ENCODE results near the gene PIBF1.

The PIBF1 gene

DNA sequence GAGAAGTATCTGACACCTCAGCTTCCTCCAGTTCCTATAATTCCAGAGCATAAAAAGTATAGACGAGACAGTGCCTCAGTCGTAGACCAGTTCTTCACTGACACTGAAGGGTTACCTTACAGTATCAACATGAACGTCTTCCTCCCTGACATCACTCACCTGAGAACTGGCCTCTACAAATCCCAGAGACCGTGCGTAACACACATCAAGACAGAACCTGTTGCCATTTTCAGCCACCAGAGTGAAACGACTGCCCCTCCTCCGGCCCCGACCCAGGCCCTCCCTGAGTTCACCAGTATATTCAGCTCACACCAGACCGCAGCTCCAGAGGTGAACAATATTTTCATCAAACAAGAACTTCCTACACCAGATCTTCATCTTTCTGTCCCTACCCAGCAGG, 279.9 kb downstream of the PIBF1 start:
- no peak for DNase-seq

DNA sequence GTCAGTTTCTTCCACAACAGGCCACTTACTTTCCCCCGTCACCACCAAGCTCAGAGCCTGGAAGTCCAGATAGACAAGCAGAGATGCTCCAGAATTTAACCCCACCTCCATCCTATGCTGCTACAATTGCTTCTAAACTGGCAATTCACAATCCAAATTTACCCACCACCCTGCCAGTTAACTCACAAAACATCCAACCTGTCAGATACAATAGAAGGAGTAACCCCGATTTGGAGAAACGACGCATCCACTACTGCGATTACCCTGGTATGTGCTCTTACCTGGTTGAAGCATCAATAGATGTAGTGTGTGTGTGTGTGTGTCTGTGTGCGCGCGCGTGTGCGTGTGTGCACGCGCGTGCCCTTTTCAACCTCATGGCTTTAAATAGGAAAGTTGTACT, 280.5 kb downstream of the PIBF1 start:
- no peak for DNase-seq

DNA sequence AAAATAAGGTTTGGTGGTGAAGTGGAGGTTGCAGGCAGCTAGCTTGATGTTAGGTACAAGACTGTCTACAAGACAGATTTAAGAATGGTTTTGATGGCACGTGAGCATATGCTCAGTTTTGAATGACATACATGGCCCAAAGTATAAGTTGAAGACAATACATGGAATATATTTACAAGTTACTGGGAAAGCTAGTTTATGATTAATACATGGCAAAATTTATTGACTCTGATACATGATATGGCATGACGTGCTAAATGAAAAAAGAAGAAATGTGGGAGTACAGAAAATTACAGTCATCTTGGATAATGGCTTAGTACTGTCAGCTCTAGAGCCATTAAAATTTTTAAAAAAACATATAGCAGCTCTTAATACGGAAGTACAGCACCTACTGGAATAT, 281.2 kb downstream of the PIBF1 start:
- DNase-seq = no peak

DNA sequence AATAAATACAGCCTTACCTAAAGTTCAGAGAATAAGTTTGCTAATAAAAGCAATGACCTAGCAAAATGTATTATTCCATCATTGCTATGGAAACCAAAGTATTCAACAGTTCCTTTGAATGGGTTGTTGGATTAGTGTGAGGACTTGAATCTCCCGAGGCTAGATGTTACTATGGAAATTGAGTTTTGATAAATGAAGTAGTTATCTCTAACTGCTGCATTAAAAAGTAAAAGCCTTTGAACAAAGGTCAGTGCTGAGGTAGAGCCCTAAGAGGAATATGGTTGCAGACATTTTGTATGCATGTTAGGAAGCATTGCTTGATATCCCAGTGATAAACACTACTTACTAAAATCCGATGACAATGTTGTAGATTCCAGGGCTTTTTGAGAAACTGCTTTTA, 283.1 kb downstream of the PIBF1 start:
- DNase-seq = no peak

DNA sequence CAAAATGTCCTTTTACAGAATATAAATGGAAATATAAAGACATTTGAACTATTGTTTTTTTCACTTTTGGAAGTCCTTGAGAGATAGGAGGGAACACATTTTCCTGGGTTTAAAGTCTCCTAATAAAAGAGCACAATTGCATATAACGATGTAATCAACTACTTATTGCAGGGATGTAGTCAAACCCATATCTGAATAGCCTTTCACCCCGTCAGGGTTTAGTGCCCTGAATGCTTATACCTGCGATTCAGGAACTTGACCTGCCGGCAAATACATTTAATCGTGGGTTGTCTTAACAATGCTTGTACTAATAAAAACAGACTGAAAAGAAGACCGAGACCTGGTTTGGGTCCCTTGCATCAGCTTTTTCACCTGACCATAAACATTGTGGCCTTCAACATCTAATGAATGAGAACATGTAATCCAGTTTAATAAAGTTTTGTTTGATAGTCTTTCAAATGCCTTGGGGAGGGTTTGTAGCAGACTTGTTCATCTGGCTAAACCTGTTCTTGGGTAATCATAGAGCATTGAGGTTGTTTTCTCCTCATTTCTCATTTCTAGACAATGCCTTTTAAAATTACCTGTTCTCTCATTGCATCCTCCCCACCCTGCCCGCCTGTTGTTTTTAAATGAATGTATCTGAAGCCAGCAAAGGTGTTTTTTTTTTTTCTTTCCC, 283.9 kb downstream of the PIBF1 start:
- DNase-seq = peak; percentile 52

Measured in DMS79 treated with DMSO at 0.1 percent for 48 hours (cell line).